GM12878 (cell line): ENCODE results near the gene ITGB5. TPM values are rescaled to one million over a fixed set of nuclear protein-coding genes. Genes with fewer than 3 reads are reported as not detected.

Experiments
- ATAC-seq: fragments of 200-7000 bp; cut with Tn5 transposase; 3 replicates; pipeline ENCODE4 v1.9.1; 2020; ENCODE audit warnings: mild to moderate bottlenecking, moderate library complexity
- BruUV-seq: library from RNA; stranded (reverse); fragments of 400-500 nt; replicated peaks from 2 replicates; lab custom pipeline; 2021; lab: Mats Ljungman, UMichigan
- CTCF ChIA-PET: fragments of 300-600 bp; sonication (Branson Sonifier 250); formaldehyde crosslinking; extraction: SDS; loops from one replicate; lab custom pipeline; 2021; ENCODE audit warnings: inconsistent platforms; lab: Yijun Ruan, JAX
- POLR2A ChIA-PET: fragments of 350-600 bp; formaldehyde crosslinking; extraction: SDS; loops from one replicate; lab custom pipeline; 2021; ENCODE audit warnings: inconsistent platforms; lab: Charles Lee
- RAD21 ChIA-PET: fragments of 300-600 bp; sonication (Branson Sonifier 250); formaldehyde crosslinking; loops from one replicate; lab custom pipeline; 2023; ENCODE audit warnings: antibody characterized with exemption; ENCODE audit not compliant: unreplicated experiment; lab: Charles Lee
- SMC1A ChIA-PET: fragments of 300-600 bp; sonication (Branson Sonifier 250); formaldehyde crosslinking; loops from one replicate; lab custom pipeline; 2023; ENCODE audit not compliant: unreplicated experiment, uncharacterized antibody; lab: Charles Lee
- DNase-seq: peaks from one replicate; pipeline ENCODE4 v3.0.0-alpha.2; 2011; ENCODE audit warnings: low read depth, low spot score
- FAIRE-seq: peaks from 3 replicates; lab custom pipeline; 2011; peaks lifted over from hg19 to GRCh38; lab: Jason Lieb, UNC
- H2AFZ ChIP-seq: 2 replicates; pipeline ENCODE4 v1.6.0; 2011; ENCODE audit warnings: low read depth, low read length, control low read depth; ENCODE audit not compliant: control insufficient read depth
- H3K27ac ChIP-seq: 2 replicates; pipeline ENCODE4 v1.5.1; 2011; ENCODE audit warnings: control low read depth; ENCODE audit not compliant: control insufficient read depth, insufficient read depth
- H3K27me3 ChIP-seq, 2 experiments: replicated peaks in 1 of 2; 2 replicates each; pipeline versions ENCODE4 v1.6.0 to v1.6.1; 2011; ENCODE audit warnings: low read length in 1 of 2; ENCODE audit not compliant: control insufficient read depth in 2 of 2, insufficient read depth in 2 of 2
- H3K36me3 ChIP-seq, 2 experiments: 2 replicates each; pipeline ENCODE4 v1.5.1; 2011; ENCODE audit warnings: low read length in 1 of 2; ENCODE audit not compliant: control insufficient read depth in 2 of 2, insufficient read depth in 2 of 2
- H3K4me1 ChIP-seq: 2 replicates; pipeline ENCODE4 v1.6.1; 2011; ENCODE audit warnings: mild to moderate bottlenecking, low read length, moderate library complexity, mixed read lengths; ENCODE audit not compliant: control insufficient read depth, insufficient read depth
- H3K4me2 ChIP-seq: 2 replicates; pipeline ENCODE4 v1.6.0; 2011; ENCODE audit warnings: control low read depth; ENCODE audit not compliant: control insufficient read depth, insufficient read depth
- H3K4me3 ChIP-seq: fragments of 200-600 bp; sonication (generic); 2 replicates; pipeline ENCODE4 v1.5.1; 2016
- H3K79me2 ChIP-seq: 2 replicates; pipeline ENCODE4 v1.6.0; 2011; ENCODE audit warnings: low read length; ENCODE audit not compliant: control insufficient read depth, insufficient read depth
- H3K9ac ChIP-seq: 2 replicates; pipeline ENCODE4 v1.8.0; 2011; ENCODE audit warnings: low read length, control low read depth, mixed read lengths; ENCODE audit not compliant: control insufficient read depth, insufficient read depth
- H3K9me3 ChIP-seq: replicated peaks from 3 replicates; pipeline ENCODE4 v1.5.1; 2011; ENCODE audit warnings: mild to moderate bottlenecking, low read length; ENCODE audit not compliant: control insufficient read depth, insufficient read depth
- H4K20me1 ChIP-seq: 2 replicates; pipeline ENCODE4 v1.6.0; 2011; ENCODE audit not compliant: control insufficient read depth, insufficient read depth
- GABPA ChIP-seq: IDR thresholded peaks from 2 replicates; pipeline ENCODE4 v1.6.1; 2014; ENCODE audit warnings: antibody characterized with exemption, low read depth, mild to moderate bottlenecking, inconsistent platforms
- MEF2B ChIP-seq: fragments of 450-650 bp; IDR thresholded peaks from 2 replicates; pipeline ENCODE4 v1.6.1; 2018; ENCODE audit warnings: mild to moderate bottlenecking, moderate library complexity; ENCODE audit not compliant: partially characterized antibody, poor library complexity, severe bottlenecking
- NFYA ChIP-seq: IDR thresholded peaks from 2 replicates; pipeline ENCODE4 v1.6.1; 2011; ENCODE audit warnings: low read depth, mild to moderate bottlenecking, low read length, improper control_type of control experiment, borderline replicate concordance
- POLR2A ChIP-seq: IDR thresholded peaks from 2 replicates; pipeline ENCODE4 v1.6.1; 2011; ENCODE audit warnings: low read depth, mild to moderate bottlenecking, low read length
- TCF12 ChIP-seq: IDR thresholded peaks from 2 replicates; pipeline ENCODE4 v1.6.1; 2011; ENCODE audit warnings: low read depth, mild to moderate bottlenecking, low read length
- YY1 ChIP-seq: IDR thresholded peaks from 2 replicates; pipeline ENCODE4 v1.6.1; 2011; ENCODE audit warnings: low read depth, mild to moderate bottlenecking, low read length
- ZNF384 ChIP-seq: IDR thresholded peaks from 2 replicates; pipeline ENCODE4 v1.6.1; 2012; ENCODE audit warnings: low read depth, mild to moderate bottlenecking, low read length, improper control_type of control experiment, borderline replicate concordance
- WGBS: methylation state at CpG from one replicate; pipeline ENCODE4 v1.1.6; 2016; ENCODE audit warnings: low lambda C conversion rate; ENCODE audit not compliant: insufficient replicate concordance, insufficient coverage; ENCODE audit errors: missing lambda C conversion rate; 5-methylcytosine and 5-hydroxymethylcytosine counted together
- in situ Hi-C: fragments of 300-500 bp; cut with MboI; formaldehyde crosslinking; loops from 9 replicates; pipeline ENCODE4 v1.14.3; 2018; ENCODE audit warnings: mixed read lengths
- intact Hi-C: fragments of 100-400 bp; cut with micrococcal nuclease; formaldehyde crosslinking; loops from one replicate; pipeline ENCODE4 v1.14.2; 2022; ENCODE audit not compliant: unreplicated experiment
- polyA plus RNA-seq, 11 experiments: library from polyadenylated mRNA; depleted of rRNA in 4 of 11; unstranded in 6 of 11; stranded (reverse) in 5 of 11; fragments of >200 nt; fragmentation: Nextera tagmentation in 4 of 11; fragmentation: Illumina TruSeq in 1 of 11; extraction: Ambion mirVana in 4 of 11; extraction: Trizol in 1 of 11; gene quantifications; 1 replicate in 1 of 11; 2 replicates in 10 of 11; pipeline versions ENCODE4 v1.2.1 to v1.2.3, GENCODE V29; 2011 to 2016; ENCODE audit warnings: inconsistent platforms in 2 of 11, missing spikeins in 2 of 11, low read depth in 1 of 11
- total RNA-seq, 4 experiments: library from RNA; depleted of rRNA in 3 of 4; stranded (reverse); fragments of >200 nt in 3 of 4; fragmentation: Illumina TruSeq in 1 of 4; extraction: Trizol in 1 of 4; gene quantifications; 2 replicates each; pipeline versions ENCODE4 v1.2.1 to v1.2.3, GENCODE V29; 2013 to 2021
- TF ChIP-seq, protein P1 (sequence below): IDR thresholded peaks from 2 replicates; pipeline ENCODE4 v1.6.1; 2011; ENCODE audit warnings: borderline replicate concordance, low read depth, mild to moderate bottlenecking, moderate library complexity, mixed read lengths, low read length; ENCODE audit not compliant: insufficient read depth; ENCODE audit errors: extremely low read length
- TF ChIP-seq, protein P2 (sequence below): fragments of 450-650 bp; IDR thresholded peaks from 2 replicates; pipeline ENCODE4 v1.6.1; 2016; ENCODE audit warnings: mild to moderate bottlenecking
- TF ChIP-seq, protein P3 (sequence below): fragments of 450-650 bp; IDR thresholded peaks from 2 replicates; pipeline ENCODE4 v1.6.1; 2016; ENCODE audit warnings: mild to moderate bottlenecking, moderate library complexity, borderline replicate concordance
- TF ChIP-seq, protein P4 (sequence below): fragments of 150-350 bp; IDR thresholded peaks from 2 replicates; pipeline ENCODE4 v1.6.1; 2014; ENCODE audit warnings: mild to moderate bottlenecking, low read depth, low read length

ITGB5 gene
- total and polyA plus RNA-seq, 10 of the 15 experiments (the other 5 are each of a cell fraction or from before 2014, with no cell fraction given) = 0.05 to 10.0 (median 0.83) TPM; not detected in 2

DNA sequence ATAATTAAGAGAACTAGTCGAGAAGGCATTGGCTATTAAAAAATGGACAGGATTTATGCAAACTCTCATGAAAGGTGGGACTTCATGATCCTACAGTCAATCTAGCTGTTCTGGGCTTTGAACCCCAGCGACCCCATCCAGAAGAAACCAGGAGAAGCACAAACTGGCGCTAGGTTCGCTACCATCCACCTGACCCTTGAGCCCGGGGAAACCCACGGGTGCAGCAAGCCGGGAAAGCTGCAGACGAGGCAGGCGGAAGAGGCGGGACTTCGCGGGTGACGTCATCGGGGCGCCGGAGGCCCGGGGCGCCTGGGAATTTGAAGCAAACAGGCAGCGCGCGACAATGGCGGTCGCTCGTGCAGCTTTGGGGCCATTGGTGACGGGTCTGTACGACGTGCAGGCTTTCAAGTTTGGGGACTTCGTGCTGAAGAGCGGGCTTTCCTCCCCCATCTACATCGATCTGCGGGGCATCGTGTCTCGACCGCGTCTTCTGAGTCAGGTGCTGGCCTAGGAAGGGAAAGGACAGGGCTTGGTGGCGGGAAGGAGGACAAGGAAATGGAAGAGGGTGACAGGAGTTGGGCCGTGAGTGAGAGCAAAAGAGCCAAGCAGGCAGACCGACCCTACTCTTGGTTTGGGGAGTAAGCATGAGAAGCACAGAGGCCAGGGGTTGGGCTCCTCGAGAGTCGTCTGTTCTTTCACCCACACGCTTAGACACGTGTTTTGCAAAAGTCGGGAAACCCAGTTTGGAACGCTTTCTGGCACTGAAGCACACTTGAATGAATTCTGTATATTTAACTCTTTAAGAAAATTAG lies 156.8 kb downstream of the ITGB5 start, which contains the start of gene UMPS:
TSS of gene UMPS (plus strand) at position 324 of the 812 bp plus-strand sequence. CDS start at position 344, 20 bp downstream.
- SMC1A ChIA-PET = interaction anchor here (0.7 to 2.4 kb wide), 5 partner anchors 10 to 171 kb away, joined by 3 to 8 read pairs (median 4); no protein-coding TSS in a partner anchor
- TF ChIP-seq TCF12 (0 out of 2 replicates have a peak, but pooled peaks have one; percentile 19), YY1 (peak; percentile 98), POLR2A (peak; percentile 99), GABPA (peak; percentile 91), NFYA (no peak), ZNF384 (no peak), MEF2B (peak; percentile 15)
- TF ChIP-seq, protein P1, sequence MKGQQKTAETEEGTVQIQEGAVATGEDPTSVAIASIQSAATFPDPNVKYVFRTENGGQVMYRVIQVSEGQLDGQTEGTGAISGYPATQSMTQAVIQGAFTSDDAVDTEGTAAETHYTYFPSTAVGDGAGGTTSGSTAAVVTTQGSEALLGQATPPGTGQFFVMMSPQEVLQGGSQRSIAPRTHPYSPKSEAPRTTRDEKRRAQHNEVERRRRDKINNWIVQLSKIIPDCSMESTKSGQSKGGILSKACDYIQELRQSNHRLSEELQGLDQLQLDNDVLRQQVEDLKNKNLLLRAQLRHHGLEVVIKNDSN = peak; percentile 28
- TF ChIP-seq, protein P2, sequence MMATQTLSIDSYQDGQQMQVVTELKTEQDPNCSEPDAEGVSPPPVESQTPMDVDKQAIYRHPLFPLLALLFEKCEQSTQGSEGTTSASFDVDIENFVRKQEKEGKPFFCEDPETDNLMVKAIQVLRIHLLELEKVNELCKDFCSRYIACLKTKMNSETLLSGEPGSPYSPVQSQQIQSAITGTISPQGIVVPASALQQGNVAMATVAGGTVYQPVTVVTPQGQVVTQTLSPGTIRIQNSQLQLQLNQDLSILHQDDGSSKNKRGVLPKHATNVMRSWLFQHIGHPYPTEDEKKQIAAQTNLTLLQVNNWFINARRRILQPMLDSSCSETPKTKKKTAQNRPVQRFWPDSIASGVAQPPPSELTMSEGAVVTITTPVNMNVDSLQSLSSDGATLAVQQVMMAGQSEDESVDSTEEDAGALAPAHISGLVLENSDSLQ = peak; percentile 42
- TF ChIP-seq, protein P3, sequence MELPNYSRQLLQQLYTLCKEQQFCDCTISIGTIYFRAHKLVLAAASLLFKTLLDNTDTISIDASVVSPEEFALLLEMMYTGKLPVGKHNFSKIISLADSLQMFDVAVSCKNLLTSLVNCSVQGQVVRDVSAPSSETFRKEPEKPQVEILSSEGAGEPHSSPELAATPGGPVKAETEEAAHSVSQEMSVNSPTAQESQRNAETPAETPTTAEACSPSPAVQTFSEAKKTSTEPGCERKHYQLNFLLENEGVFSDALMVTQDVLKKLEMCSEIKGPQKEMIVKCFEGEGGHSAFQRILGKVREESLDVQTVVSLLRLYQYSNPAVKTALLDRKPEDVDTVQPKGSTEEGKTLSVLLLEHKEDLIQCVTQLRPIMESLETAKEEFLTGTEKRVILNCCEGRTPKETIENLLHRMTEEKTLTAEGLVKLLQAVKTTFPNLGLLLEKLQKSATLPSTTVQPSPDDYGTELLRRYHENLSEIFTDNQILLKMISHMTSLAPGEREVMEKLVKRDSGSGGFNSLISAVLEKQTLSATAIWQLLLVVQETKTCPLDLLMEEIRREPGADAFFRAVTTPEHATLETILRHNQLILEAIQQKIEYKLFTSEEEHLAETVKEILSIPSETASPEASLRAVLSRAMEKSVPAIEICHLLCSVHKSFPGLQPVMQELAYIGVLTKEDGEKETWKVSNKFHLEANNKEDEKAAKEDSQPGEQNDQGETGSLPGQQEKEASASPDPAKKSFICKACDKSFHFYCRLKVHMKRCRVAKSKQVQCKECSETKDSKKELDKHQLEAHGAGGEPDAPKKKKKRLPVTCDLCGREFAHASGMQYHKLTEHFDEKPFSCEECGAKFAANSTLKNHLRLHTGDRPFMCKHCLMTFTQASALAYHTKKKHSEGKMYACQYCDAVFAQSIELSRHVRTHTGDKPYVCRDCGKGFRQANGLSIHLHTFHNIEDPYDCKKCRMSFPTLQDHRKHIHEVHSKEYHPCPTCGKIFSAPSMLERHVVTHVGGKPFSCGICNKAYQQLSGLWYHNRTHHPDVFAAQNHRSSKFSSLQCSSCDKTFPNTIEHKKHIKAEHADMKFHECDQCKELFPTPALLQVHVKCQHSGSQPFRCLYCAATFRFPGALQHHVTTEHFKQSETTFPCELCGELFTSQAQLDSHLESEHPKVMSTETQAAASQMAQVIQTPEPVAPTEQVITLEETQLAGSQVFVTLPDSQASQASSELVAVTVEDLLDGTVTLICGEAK = peak; percentile 85
- TF ChIP-seq, protein P4, sequence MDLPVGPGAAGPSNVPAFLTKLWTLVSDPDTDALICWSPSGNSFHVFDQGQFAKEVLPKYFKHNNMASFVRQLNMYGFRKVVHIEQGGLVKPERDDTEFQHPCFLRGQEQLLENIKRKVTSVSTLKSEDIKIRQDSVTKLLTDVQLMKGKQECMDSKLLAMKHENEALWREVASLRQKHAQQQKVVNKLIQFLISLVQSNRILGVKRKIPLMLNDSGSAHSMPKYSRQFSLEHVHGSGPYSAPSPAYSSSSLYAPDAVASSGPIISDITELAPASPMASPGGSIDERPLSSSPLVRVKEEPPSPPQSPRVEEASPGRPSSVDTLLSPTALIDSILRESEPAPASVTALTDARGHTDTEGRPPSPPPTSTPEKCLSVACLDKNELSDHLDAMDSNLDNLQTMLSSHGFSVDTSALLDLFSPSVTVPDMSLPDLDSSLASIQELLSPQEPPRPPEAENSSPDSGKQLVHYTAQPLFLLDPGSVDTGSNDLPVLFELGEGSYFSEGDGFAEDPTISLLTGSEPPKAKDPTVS = no peak

More for the DNA sequence above, 156.8 kb downstream of the ITGB5 start, which contains the start of gene UMPS:
- peak within 1 kb of the TSS; percentile 93 for H3K9ac ChIP-seq
- H3K27me3 ChIP-seq = no peaks in the 10 kb centered on the region
- peak within 1 kb of the TSS; percentile 99 for H2AFZ ChIP-seq
- peaks cover 0 to under 1% of the 10 kb centered on the region in 2 experiments; a peak in 1 of 4 replicates for H3K36me3 ChIP-seq
- intact Hi-C loops = no loop called here
- ChIA-PET CTCF (interaction anchor here (0.9 to 3.0 kb wide), 8 partner anchors 9 to 182 kb away, joined by 3 to 14 read pairs (median 4); no protein-coding TSS in a partner anchor), RAD21 (interaction anchor here (1.0 to 1.7 kb wide), 2 partner anchors 29 to 31 kb away, joined by 3 to 4 read pairs; no protein-coding TSS in a partner anchor), POLR2A (interaction anchor here (0.6 to 2.2 kb wide), 3 partner anchors 9 to 895 kb away, joined by 3 to 13 read pairs (median 3); no protein-coding TSS in a partner anchor)
- FAIRE-seq (peak; percentile 75), DNase-seq (peak; percentile 51), ATAC-seq (peak; percentile 97)
- H3K4me1 ChIP-seq = no peaks in the 10 kb centered on the region
- in situ Hi-C loops = no loop called here
- H4K20me1 ChIP-seq = no peaks in the 10 kb centered on the region
- H3K9me3 ChIP-seq = no peaks in the 10 kb centered on the region; the same call in 2 of the 3 replicates
- WGBS = under 1% methylated on average over 43 of the region's 44 CpGs
- H3K79me2 ChIP-seq = peaks cover 40% of the 10 kb centered on the region
- peak within 1 kb of the TSS; percentile 87 for H3K27ac ChIP-seq
- H3K4me2 ChIP-seq = peak within 1 kb of the TSS; percentile 83
- H3K4me3 ChIP-seq = peak within 1 kb of the TSS; percentile 93
- TSS peak; percentile 70 for BruUV-seq
